ENCODE results near the gene SYNGR2.

SYNGR2 gene, protein sequence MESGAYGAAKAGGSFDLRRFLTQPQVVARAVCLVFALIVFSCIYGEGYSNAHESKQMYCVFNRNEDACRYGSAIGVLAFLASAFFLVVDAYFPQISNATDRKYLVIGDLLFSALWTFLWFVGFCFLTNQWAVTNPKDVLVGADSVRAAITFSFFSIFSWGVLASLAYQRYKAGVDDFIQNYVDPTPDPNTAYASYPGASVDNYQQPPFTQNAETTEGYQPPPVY

DNA sequence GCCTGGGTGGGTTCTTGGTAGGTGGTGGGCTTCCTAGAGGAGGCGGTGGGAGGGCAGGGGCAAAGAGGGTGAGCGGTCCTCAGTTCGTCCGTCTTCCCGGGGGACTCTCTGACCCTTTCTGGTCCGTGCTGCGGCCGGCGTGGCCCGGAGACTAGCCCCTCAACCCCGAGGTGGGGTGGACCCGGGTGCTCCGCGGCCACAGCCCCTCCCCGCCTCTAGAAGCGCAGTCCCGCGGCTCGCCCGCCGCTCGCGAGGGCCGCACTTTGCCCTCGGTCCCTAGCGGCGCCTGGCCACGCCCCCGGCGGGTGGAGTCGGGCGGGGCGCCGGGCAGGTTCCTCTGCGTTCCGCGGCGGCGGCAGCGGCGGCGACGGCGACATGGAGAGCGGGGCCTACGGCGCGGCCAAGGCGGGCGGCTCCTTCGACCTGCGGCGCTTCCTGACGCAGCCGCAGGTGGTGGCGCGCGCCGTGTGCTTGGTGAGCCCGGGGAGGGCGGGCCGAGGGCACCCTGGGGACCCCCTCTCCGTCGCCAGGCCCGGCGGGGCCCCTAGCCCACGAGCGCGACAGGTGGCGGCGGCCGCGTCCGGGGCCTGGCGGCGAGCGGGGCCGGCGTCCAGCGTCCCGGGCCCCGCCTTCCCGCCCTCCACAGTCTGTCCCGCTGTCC is at the start of gene SYNGR2:
TSS of gene SYNGR2 (plus strand) at position 340 of the 661 bp plus-strand sequence. CDS start at position 376, 36 bp downstream.
- peak; percentile 61 for DNase-seq

DNA sequence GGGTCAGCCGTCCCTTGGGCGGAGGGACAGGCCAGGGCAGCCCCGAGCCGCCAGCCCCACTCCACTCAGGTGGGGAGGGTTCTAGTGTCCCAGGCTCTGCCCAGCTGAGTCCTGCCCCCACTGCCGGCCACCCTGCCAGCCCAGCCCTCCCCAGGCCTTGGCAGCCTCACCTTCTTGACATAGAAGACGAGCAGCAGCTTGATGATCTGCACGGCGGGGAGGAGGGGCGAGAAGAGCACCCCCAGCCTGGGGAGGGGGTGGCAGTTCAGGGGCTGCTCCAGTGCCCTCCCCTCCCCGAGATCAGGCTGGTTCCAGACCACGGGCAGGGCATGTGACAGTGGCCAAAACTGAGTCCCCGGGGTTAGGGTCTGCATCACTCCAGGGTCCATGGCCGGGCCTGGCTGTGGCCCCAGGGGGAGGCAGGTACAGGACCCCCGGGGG is 49.6 kb upstream of the SYNGR2 start:
- no peak for DNase-seq

DNA sequence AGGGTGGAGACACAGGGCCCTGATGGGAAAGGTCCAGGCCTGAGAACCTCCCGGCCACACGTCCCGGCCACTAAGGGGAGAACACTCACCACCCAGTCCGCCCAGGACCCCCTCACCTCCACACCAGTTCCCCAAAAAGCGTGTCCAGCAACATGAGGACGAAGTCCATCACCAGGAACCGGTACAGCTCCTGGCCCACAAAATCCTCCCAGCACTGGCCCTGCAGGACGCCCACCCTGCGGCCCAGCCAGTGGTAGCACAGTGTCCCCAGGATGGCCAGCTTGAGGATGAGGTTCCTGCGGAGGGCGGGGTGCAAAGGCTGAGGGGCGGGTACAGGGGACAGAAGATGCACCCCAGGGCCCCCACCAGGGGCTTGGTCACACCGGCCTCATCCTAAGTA is 47.8 kb upstream of the SYNGR2 start:
- DNase-seq: no peak

DNA sequence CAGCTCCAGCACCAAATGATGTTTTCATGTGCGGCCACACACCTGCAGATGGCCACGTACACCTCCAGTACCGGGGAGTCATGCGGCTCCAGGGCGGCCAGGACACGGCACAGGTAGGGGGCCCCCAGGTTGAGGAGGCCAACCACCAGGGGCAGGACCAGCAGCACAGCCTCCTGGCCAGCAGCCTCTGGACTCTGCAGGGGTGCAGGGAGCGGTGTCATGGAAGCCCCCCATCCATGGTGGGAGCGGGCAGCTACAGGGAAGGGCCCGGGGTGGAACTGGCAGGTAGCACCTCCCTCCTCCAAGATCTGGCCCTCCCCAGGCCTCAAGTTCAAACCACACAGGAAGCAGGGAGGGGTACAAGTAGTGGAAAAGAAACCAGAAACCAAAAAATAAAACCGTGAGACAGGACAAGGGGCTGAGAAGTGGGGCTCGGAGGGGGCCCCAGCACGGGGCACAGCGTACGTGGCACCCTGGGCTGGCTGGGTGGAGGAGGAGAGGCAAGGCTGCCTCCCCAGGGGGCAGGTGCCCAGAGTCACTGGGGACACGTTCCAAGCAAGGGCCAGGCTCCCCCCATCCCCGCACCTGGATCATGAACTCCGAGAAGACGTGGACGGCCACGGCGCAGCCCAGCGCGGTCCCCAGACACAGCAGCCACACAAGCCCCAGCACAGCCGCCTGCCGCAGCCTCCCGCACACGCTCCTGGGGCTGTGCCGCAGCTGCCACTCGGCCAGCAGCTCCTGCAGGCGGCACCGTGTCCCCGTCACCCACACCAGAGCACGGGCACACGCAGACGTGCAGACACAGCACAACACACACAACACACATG is 47.2 kb upstream of the SYNGR2 start:
- DNase-seq: no peak

DNA sequence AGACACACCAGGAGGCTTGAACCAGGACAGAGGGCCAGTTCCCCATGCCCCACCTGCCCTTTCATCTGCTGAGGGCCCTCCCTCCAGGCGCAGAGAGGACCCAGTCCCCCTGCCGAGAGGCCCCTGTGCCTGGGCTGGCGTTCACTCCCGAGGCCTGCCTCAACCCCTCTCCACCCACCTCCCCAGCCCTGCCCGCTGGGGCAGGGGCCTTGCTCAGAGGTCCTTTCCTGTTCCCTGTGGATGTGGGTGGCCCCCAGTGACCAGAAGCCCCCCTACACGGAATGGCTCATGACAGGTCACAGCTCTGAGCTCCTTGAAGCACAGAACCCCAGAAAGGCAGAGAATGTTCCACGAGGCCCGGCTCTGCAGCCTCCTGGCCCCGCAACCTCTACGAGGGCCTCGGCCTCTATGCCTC is 46.6 kb upstream of the SYNGR2 start:
- DNase-seq: no peak

DNA sequence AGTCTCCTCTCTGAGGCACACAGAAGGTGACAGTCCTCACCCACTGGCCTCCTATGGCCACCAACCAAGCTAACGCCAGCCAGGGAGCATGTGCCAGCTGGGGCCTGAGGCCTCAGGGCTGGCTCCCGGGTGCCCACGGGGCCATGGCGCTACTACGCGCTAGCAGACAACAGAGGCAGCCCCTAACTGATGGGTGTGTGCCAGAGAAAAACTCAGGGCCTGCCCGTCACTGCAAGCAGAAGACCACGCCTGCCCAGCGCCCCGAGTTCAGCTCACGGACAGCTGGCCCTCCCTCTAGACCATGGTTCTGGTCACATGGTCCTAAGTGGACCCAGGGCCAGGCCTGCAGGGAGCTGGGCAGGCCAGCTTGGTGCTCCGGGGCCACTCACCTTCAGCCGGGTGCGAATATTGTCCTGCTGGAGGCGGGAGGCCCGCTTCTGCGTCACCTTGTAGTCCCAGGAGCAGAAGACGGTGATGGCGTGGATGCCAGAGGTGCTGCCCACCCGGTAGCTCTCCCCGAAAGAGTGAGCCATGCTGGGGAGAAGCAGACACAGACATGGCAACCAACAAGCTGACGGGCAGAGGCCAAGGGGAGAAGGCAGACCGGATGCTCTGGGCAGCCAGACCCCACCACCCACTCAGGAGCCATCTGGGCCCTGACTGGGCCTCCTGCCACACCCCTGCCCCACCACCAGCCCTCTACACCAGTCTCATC is 46.0 kb upstream of the SYNGR2 start:
- no peak for DNase-seq

DNA sequence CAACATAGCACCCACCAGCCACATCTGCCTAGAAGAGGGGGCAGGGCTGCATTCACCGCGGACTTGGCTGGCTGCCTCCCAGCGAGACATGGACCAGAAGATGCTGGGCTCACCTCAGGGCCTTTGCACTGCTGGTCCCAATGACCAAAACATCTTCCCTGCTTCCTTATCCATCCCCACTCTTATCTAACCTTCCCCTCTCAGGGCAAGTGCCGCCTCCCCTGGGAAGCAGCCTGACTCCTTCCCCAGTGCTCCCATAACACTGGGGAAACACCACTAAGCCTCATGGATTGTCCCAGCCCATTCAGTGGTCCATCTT is 45.5 kb upstream of the SYNGR2 start:
- no peak for DNase-seq

DNA sequence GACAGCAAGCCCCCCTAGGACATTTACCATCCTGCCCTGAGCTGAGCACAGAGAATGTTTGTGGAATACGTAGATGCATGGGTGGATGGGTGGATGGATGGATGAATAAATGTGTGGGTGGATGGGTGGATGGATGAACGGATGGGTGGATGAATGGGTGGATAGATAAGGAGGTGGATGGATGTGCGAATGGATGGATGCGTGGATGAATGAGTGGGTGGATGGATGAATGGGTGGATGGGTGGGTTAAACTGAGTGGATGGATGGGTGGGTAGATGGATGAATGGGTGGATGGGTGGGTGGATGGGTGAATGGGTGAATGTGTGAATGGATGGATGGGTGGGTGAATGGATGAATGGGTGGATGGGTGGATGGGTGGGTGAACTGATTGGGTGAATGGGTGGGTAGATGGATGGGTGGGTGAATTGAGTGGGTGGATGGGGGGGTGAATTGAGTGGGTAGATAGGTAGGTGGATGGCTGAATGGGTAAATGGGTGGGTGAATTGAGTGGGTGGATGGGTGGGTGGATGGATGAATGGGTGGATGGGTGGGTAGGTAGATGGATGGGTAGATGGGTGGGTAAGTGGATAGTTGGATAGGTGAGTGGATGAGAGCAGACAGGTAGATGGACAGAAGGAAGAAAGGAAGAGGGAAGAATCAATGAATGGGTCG is 45.0 kb upstream of the SYNGR2 start:
- no peak for DNase-seq

DNA sequence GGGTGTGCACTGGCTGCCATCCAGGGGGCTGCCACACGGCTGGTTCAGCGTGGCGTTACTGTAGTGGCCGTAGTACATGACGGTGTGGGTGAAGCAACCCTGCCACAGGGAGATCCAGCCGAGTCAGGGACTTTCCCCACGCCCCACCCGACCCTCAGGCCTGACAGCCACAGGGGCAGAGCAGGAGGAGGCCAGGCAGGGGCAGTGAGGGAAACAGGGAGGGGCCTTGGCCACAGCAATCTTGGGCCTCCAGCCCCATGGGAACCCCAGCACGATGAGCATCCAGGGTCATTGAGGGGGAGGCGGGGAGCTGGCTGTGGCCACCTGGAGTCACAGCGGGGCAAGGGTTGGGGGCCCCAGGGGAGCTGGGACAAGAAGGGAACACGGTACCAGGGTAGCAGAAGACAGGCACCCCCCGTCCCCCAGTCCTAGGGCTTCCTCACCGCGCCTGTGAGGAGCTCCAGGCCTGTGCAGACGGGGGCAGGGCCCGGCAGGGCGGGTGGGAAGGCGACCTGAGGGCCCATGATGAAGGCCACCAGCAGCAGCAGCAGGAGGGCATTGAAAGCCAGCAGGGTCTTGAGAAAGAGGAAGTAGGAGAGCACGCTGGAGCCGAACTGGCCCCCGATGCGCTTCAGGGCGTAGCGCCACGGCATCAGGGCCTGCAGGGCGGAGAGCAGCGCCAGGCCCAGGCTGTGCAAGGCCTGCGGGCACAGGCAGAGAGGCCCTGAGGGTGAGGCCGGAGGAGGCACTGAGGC is 44.1 kb upstream of the SYNGR2 start:
- no peak for DNase-seq

DNA sequence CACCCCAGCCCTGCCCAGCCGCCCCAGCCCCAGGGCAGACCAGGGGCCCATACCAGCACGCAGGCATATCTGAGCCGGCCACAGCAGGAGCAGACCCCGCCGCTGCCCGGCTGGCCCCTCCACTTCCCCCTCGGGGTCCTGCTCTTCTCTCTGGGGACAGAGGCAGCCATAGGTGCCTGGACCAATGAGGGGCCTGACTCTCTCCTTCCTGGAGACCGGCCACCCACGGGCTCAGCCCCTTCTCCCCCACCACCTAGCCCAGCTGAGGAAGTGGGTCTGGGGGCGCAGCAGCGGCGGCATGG is 43.6 kb upstream of the SYNGR2 start:
- DNase-seq: no peak

DNA sequence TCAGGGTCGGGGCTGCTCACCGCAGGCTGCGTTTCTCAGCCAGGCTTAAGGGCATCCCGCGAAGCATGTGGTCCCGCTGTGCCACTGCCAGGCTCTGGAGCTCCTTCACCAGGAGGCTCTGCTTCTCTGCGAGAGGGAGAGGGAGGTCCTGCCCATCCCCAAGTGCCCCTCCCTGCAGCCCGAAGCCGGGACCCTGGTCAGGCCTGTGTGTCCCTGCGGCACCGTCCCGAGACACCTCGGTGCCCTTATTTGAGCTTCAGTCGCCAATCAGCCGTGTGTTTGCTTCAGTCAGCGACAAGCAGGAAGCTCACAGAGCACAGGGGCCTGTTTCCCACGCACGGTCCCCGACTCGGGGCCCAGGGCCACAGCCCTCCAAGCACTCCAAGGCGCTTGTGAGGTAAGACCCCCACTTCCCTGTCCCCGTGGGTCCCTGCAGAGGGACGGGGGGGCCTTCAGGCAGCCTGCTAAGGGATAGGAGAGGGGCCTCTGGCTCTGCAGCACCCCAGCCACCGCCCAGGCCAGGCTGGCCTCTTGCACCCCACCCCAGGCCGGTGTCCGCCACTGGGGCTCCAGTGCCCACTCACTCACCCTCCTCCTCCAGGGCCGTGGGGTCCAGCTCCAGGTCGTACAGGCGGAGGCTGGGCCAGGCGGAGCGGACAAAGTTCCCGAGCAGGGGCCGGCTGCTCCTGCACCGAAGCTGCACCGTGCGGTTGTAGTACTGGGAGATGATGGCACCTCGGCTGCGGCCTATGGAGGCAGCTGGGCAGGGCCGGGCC is 43.1 kb upstream of the SYNGR2 start:
- DNase-seq: no peak

DNA sequence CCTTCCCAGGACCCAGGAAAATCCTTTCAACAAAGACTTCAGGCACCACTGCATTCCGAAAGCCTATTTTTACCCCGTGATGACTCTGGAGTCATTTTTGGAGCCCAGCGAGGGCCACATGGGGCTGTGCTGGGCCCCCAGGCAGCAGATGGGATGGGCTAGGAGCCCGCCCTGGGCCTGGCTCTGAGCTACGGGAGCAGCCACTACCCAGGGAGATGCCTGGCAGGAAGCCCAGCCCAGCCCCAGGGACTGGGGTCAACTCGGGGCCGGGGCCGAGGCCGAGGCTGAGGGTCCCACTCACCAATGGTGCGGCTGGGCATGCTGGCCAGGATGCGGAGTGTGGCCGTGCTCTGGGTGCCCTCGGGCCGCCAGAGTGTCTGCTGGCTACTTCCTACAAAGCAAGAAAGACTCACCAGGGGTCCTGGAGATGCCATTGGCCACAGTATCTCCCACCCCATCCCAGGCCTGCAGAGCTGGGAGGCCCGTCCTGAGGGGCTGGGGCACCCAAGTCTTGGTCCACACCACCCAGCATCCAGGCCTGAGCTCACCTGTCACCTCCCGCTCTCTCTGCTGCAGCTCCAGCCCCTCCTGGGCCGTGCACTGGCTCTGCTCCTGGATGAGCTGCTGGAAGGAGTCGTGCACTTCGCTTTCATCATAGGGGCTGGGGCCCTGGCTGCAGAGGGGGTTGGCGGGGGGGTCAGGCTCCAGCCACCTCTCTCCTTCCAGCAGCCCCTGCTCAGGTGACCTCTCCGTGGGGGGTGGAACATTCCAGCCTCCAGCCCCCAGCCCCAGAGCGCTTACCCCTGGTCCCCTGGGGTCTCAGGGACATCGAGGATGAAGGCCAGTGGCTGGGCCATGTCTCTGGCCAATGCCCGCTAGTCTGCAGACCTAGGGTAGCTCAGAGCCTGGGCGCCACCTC is 42.1 kb upstream of the SYNGR2 start:
- DNase-seq: peak; percentile 32

DNA sequence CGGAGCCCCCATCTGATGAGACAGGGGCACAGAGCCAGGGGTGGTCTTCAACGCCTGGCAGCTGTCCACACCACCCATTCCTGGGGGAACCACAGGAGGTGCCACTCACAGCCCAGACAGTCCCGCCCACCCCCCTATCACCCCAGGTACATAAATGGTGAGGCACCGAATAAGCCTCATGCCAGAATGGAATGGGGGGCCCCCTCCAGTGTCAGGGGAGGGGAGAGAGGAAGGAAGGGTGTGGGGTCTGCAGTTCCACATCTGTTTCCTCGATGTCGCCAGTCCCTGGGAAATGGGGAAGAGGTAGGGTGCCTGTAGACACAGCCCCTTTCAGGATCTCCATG is 41.5 kb upstream of the SYNGR2 start:
- DNase-seq: no peak

DNA sequence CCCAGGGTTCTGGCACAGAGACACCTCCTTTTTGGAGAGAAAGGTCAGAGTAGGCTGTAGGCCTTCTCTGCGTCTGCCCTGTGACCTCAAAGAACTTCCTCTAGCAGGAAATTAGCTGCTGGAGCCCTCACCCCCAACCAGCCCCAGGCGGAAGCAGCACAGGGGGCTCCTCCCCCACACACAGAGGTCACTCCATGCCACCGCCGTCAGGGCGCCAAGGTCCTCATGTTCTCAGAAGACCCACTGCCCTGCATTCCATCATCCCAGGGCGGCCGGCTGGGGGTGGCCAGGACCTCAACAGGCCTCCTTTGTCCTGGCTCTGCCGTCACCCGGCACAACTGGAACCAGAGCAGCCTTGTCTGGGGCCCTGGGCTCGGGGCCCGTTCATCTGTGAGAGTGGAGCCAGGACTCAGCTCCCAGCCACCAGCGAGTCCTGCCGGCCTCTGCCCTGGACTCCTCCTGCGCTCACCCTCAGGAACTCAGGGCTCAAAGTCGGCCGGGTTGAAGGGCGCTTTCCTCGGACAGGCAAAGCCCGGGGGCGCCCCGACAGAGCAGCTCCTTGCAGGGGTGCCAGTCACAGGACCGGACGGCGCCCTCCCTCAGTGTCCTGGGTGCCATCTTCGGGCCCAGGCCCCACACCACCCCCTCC is 41.0 kb upstream of the SYNGR2 start:
- DNase-seq: no peak

DNA sequence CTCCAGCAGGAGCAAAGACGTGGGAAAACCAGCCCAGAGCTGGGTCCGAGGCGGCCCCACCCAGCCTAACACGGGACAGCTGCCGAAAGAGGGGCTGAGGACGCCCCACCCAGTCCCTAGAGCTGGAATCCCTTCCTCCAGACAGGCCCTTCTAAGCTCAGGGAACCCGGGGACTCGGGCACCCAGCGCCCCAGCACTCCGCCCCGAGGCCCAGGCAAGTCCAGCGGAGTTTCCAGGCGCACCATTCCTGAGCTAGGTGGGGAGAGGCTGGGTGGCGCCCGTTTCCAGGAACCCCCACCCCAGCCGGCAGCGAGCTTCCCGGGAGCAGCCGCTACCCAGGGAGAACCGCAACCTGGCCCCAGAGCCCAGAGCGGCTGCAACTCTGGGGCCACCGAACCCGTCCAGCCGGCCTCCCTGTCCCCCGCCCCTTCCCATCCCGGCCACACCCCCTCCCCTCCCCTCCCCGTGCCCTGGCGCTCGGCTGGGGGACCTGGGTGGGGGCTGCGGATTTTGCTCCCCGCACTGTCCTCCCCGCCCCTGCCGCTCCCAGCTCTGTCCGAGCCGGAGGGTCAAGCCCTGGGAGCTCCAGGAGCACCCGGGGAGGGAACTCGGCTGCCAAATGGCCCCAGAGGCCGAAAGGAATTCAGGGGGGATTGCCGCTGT is 40.4 kb upstream of the SYNGR2 start:
- DNase-seq: no peak

DNA sequence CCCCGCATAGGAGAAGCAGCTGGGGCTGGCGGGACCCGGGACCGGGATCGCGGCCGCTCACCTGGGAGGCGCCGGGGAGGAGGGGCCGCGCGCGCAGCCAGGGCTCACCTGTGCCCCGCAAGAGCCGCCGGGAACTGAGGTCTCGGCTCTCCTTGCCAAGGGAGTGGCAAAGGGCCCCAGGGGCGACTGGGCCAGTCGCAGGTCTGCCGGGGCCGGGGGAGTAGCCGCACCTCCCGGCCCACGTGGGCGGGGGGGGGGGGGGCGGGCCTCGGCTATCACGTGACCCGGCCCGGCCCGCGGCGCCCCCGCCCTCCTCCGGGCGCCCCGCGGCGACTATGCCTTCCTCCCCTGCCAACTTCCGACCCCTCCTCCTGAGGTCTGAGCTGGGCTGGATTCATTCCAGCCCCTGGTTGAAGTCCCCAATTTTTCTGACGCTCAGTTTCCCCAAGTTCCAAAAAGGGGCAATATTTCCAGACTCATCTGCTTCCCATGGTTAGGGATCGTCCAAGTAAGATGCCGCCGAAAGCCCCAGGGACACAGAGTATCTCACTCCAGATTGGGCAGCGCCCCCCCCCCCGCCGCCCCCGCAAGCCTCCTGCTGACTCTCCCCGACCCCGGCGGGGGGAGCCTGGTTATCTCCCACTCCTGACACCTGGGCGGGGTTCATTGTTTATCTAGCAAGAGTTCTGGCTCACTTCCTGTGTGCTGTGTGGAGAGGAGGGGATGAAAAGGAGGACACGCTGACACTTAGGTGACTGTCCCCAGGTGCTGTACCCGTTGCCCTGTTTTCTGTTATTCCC is 39.6 kb upstream of the SYNGR2 start, which contains the start of gene TMC6:
TSS of gene TMC6 (minus strand) at position 205 of the 800 bp plus-strand sequence. CDS start 1,923 bp downstream, outside the sequence.
- no peak for DNase-seq

DNA sequence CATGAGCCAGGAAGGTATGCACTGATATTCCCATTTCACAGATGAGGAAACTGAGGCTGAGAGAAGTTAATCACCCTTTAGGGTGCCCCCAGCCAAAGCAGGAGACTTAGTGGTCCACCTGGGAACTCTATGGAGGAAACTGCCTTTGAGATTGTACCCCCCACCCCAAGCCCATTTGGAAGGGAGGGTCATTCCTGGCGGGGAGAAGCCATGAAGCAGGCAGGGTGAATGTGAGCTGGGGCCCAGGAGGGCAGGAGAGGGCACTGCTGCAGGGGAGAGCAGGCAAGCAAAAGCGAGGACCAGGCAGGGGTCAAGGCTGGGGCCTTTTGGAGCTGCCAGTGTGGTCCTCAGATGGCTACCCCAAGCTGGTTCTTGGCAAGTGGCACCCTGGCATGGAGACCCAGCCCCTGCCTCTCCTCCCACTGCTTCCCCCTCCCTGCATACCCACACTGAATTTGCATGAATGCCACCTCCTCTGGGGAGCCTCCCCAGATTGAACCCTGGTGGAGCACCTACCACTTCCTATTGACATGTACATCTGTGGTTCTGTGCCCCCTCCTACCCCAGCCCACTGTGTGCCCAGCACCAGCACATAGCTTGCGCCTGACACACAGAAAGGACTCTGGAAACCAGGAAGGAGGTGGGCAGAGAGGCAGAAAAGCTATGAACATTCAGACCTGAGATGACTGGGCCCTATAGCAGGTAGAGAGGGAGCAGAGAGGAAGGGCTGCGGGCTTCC is 38.9 kb upstream of the SYNGR2 start:
- no peak for DNase-seq

DNA sequence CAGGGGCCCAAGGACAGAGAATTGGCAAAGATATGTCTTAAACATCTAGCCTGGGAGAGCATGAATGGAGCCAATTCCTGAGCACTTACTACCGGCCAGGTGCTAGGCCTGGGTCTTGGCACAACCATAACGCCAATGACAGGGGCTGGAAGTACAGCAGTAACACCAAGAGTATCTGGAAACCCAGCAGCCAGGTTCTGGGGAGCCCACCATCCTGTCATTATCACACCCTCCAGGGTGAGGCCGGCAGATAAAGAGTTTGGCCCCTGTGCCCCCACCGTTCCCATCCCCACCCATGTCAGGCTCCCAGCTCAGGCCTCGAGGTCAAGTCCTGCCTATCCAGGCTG is 38.3 kb upstream of the SYNGR2 start:
- no peak for DNase-seq

All from NCI-H1694 (cell line).